GM23338 (cell line): Measurements from ENCODE around the gene PPP2R2B. TPM values are rescaled to one million over a fixed set of nuclear protein-coding genes. Genes with fewer than 3 reads are reported as not detected.
A peak's percentile ranks its signal among the peaks of the same experiment; 100 is the strongest.

Experiments used
- ATAC-seq: fragments of 200-7000 bp; cut with Tn5 transposase; 3 replicates; pipeline ENCODE4 v1.9.1; 2020
- DNase-seq: peaks from one replicate; pipeline ENCODE4 v3.0.0-alpha.2; 2015; ENCODE audit warnings: low spot score
- H2AFZ ChIP-seq: fragments of 200-600 bp; sonication (generic); 2 replicates; pipeline ENCODE4 v1.8.0; 2016; ENCODE audit warnings: antibody characterized with exemption, mild to moderate bottlenecking, moderate library complexity
- H3F3A ChIP-seq: fragments of 200-600 bp; sonication (generic); replicated peaks from 2 replicates; pipeline ENCODE4 v1.8.0; 2017; ENCODE audit warnings: antibody characterized with exemption, mixed run types, low read depth
- H3K27ac ChIP-seq: fragments of 200-600 bp; sonication (generic); 2 replicates; pipeline ENCODE4 v1.6.1; 2016; ENCODE audit warnings: low read depth
- H3K27me3 ChIP-seq: fragments of 200-600 bp; sonication (generic); 2 replicates; pipeline ENCODE4 v1.8.0; 2016; ENCODE audit warnings: mild to moderate bottlenecking, mixed run types, moderate library complexity; ENCODE audit not compliant: insufficient read depth
- H3K36me3 ChIP-seq: fragments of 200-600 bp; sonication (generic); 2 replicates; pipeline ENCODE4 v1.8.0; 2016; ENCODE audit warnings: mild to moderate bottlenecking; ENCODE audit not compliant: insufficient read depth
- H3K4me1 ChIP-seq: fragments of 200-600 bp; sonication (generic); 2 replicates; pipeline ENCODE4 v1.8.0; 2016; ENCODE audit warnings: mild to moderate bottlenecking, moderate library complexity; ENCODE audit not compliant: insufficient read depth
- H3K4me2 ChIP-seq: fragments of 200-600 bp; sonication (generic); 2 replicates; pipeline ENCODE4 v1.7.1; 2017; ENCODE audit warnings: mixed run types
- H3K4me3 ChIP-seq: fragments of 200-600 bp; sonication (generic); 2 replicates; pipeline ENCODE4 v1.6.1; 2016; ENCODE audit warnings: mixed run types
- H3K79me2 ChIP-seq: fragments of 200-600 bp; sonication (generic); replicated peaks from 2 replicates; pipeline ENCODE4 v1.8.0; 2017; ENCODE audit warnings: mild to moderate bottlenecking; ENCODE audit not compliant: insufficient read depth
- H3K9me2 ChIP-seq: fragments of 200-600 bp; sonication (generic); 2 replicates; pipeline ENCODE4 v1.8.0; 2017; ENCODE audit not compliant: insufficient read depth
- H4K20me1 ChIP-seq: fragments of 200-600 bp; sonication (generic); replicated peaks from 2 replicates; pipeline ENCODE4 v1.8.0; 2017; ENCODE audit warnings: mild to moderate bottlenecking; ENCODE audit not compliant: insufficient read depth
- H3K27ac Mint-ChIP-seq: 2 replicates; pipeline ENCODE4 v1.8.0; 2020; ENCODE audit warnings: inconsistent platforms, mild to moderate bottlenecking, moderate library complexity, mixed read lengths
- H3K27me3 Mint-ChIP-seq: 3 replicates; pipeline ENCODE4 v1.8.0; 2022; ENCODE audit warnings: low read depth, mild to moderate bottlenecking, moderate library complexity, mixed read lengths, inconsistent platforms; ENCODE audit not compliant: insufficient read depth, poor library complexity
- H3K36me3 Mint-ChIP-seq: 3 replicates; pipeline ENCODE4 v1.8.0; 2021; ENCODE audit warnings: low read depth, mild to moderate bottlenecking, inconsistent platforms, moderate library complexity, mixed read lengths
- H3K4me1 Mint-ChIP-seq: 3 replicates; pipeline ENCODE4 v1.8.0; 2020; ENCODE audit warnings: mild to moderate bottlenecking, inconsistent platforms, mixed read lengths
- H3K4me3 Mint-ChIP-seq: 3 replicates; pipeline ENCODE4 v1.8.0; 2021; ENCODE audit warnings: moderate library complexity, mild to moderate bottlenecking, inconsistent platforms, mixed read lengths
- H3K9me3 Mint-ChIP-seq: 3 replicates; pipeline ENCODE4 v1.8.0; 2020; ENCODE audit warnings: moderate library complexity, mild to moderate bottlenecking, inconsistent platforms, mixed read lengths
- CREB1 ChIP-seq: fragments of 250-450 bp; sonication (Bioruptor Pico); IDR thresholded peaks from 2 replicates; pipeline ENCODE4 v1.5.0; 2020; ENCODE audit warnings: low read depth, mild to moderate bottlenecking, moderate library complexity
- CTCF ChIP-seq, 2 experiments: fragments of 200-600 bp in 1 of 2; sonication (generic) in 1 of 2; conservative IDR thresholded peaks; 2 replicates each; pipeline versions ENCODE4 v1.5.1 to v1.6.1; 2016 to 2017; ENCODE audit warnings: antibody characterized with exemption in 2 of 2, low read depth in 2 of 2, mild to moderate bottlenecking in 2 of 2, moderate library complexity in 1 of 2
- EZH2 ChIP-seq: fragments of 200-600 bp; sonication (generic); IDR thresholded peaks from one replicate; pipeline ENCODE4 v1.8.0; 2017; ENCODE audit warnings: antibody characterized with exemption, mild to moderate bottlenecking, low read depth; ENCODE audit not compliant: unreplicated experiment
- EZH2phosphoT487 ChIP-seq: fragments of 200-600 bp; sonication (generic); IDR thresholded peaks from one replicate; pipeline ENCODE4 v1.8.1; 2018; ENCODE audit warnings: antibody characterized with exemption; ENCODE audit not compliant: unreplicated experiment
- JUNB ChIP-seq: IDR thresholded peaks from one replicate; pipeline ENCODE4 v1.6.1; 2016; ENCODE audit warnings: antibody characterized with exemption; ENCODE audit not compliant: unreplicated experiment
- NANOG ChIP-seq: IDR thresholded peaks from 2 replicates; pipeline ENCODE4 v1.6.1; 2016; ENCODE audit warnings: antibody characterized with exemption, borderline replicate concordance
- POLR2AphosphoS5 ChIP-seq: IDR thresholded peaks from 2 replicates; pipeline ENCODE4 v1.6.1; 2016; ENCODE audit warnings: antibody characterized with exemption, low read depth
- REST ChIP-seq: IDR thresholded peaks from one replicate; pipeline ENCODE4 v1.6.1; 2018; ENCODE audit warnings: antibody characterized with exemption; ENCODE audit not compliant: unreplicated experiment
- ZNF331 ChIP-seq: fragments of 250-450 bp; sonication (Bioruptor Pico); IDR thresholded peaks from 2 replicates; pipeline ENCODE4 v1.5.0; 2020; ENCODE audit warnings: low read depth, mild to moderate bottlenecking, moderate library complexity
- ZNF462 ChIP-seq: fragments of 250-450 bp; sonication (Bioruptor Pico); IDR thresholded peaks from 2 replicates; pipeline ENCODE4 v1.5.0; 2020; ENCODE audit warnings: mild to moderate bottlenecking, moderate library complexity
- polyA plus RNA-seq: library from polyadenylated mRNA; unstranded; fragments of >200 nt; fragmentation: Nextera tagmentation; extraction: Ambion mirVana; gene quantifications from 2 replicates; pipeline ENCODE4 v1.2.1, GENCODE V29; 2016
- total RNA-seq: library from RNA; depleted of rRNA; stranded (reverse); fragments of >200 nt; shearing (Covaris generic); gene quantifications from 2 replicates; pipeline ENCODE4 v1.2.3, GENCODE V29; 2014

PPP2R2B gene
- total and polyA plus RNA-seq, 2 experiments from 2014 or later, result 21.3 to 33.9 TPM

- Mint-ChIP-seq H3K27me3 (peaks cover 4% of the 10 kb centered on the region), H3K4me3 (peak overlapping the region; percentile 3; the same call in 2 of the 3 replicates), H3K36me3 (no peaks in the 10 kb centered on the region), H3K9me3 (no peaks in the 10 kb centered on the region), H3K27ac (0 out of 2 replicates have a peak overlapping the region, but pooled peaks have one; percentile 13), H3K4me1 (peaks cover 37% of the 10 kb centered on the region)
- no peak for TF ChIP-seq JUNB
- TF ChIP-seq NANOG, result peak; percentile 44; the same call in 1 of the 2 replicates
- TF ChIP-seq ZNF462 (CRISPR knock-in tag), result peak; percentile 89
- TF ChIP-seq POLR2AphosphoS5, result no peak
- TF ChIP-seq EZH2phosphoT487, result no peak
- Histone ChIP-seq H3K36me3 (no peaks in the 10 kb centered on the region), H3K9me2 (no peaks in the 10 kb centered on the region), H2AFZ (no peak overlapping the region), H3K79me2 (no peaks in the 10 kb centered on the region), H4K20me1 (no peaks in the 10 kb centered on the region), H3K4me2 (peak overlapping the region; percentile 63; the same call in 1 of the 2 replicates), H3K4me1 (peaks cover 37% of the 10 kb centered on the region), H3K4me3 (no peak overlapping the region), H3K27me3 (no peaks in the 10 kb centered on the region), H3F3A (0 out of 2 replicates have a peak, but pooled peaks cover 3% of the 10 kb centered on the region), H3K27ac (no peak overlapping the region)
- ATAC-seq, result peak; percentile 79
- peak; percentile 52 for DNase-seq
These were observed 61.7 kb downstream of the PPP2R2B start for GRCh38 chr5:146816775-146817387.

- Histone ChIP-seq H3K4me3 (no peak overlapping the region), H3K27me3 (no peaks in the 10 kb centered on the region), H3K27ac (no peak overlapping the region), H3K79me2 (no peaks in the 10 kb centered on the region), H3K9me2 (no peaks in the 10 kb centered on the region), H2AFZ (no peak overlapping the region), H3K36me3 (no peaks in the 10 kb centered on the region), H3K4me2 (peak overlapping the region; percentile 63), H3F3A (0 out of 2 replicates have a peak, but pooled peaks cover 3% of the 10 kb centered on the region), H4K20me1 (no peaks in the 10 kb centered on the region), H3K4me1 (peaks cover 37% of the 10 kb centered on the region)
- H3K27me3 Mint-ChIP-seq, result peaks cover 4% of the 10 kb centered on the region
- peaks cover 3% of the 10 kb centered on the region for H3K36me3 Mint-ChIP-seq
- DNase-seq, result peak; percentile 42
- no peaks in the 10 kb centered on the region; the same call in 2 of the 3 replicates for H3K9me3 Mint-ChIP-seq
- peak; percentile 54 for ATAC-seq
- no peak overlapping the region for H3K27ac Mint-ChIP-seq
- peaks cover 37% of the 10 kb centered on the region for H3K4me1 Mint-ChIP-seq
- no peak overlapping the region for H3K4me3 Mint-ChIP-seq
- no peak for TF ChIP-seq ZNF331 (CRISPR knock-in tag)
- no peak for TF ChIP-seq CTCF (conservative IDR thresholded peaks at IDR 0.05; ENCODE audit: low read depth in 2 of 2)
- TF ChIP-seq EZH2phosphoT487, result no peak
- no peak for TF ChIP-seq REST
- no peak for TF ChIP-seq CREB1
- TF ChIP-seq EZH2, result no peak
These were observed 63.1 kb downstream of the PPP2R2B start for GRCh38 chr5:146815411-146815810.
